Measurements from ENCODE around the gene PCDHGB2. TPM values are rescaled to one million over a fixed set of nuclear protein-coding genes. Genes with fewer than 3 reads are reported as not detected.

PCDHGB2 gene
- total and polyA plus RNA-seq, 2 of the 4 experiments (the other 2 are of a cell fraction): 2.6 to 3.0 TPM

DNA sequence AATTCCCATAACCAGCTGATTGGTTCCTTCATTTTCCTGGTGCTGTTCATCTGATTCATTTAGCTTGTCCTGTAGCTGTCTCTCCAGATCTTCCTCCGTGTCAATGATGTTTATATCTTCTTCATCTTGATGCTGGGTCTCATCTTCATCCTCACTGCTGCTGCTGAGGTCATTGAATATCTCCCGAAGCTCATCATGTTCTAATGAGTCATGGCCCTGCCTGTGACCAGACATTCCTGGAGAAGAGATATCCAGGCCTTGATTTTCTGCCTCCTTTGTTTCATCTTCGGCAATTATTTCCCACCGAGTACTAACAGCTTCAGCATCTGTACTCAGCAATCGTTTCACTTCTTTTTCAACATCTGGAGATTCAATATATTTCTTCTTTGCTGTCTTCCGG, 40.6 kb upstream of the PCDHGB2 start:
- Histone ChIP-seq H3K79me1 (ENCODE audit: low read depth in 1 of 2, low read length in 2 of 2) (peaks cover 15 to 17% of the 10 kb centered on the region in 2 experiments), H3K56ac (ENCODE audit: extremely low read depth, insufficient read depth, low read length) (no peak overlapping the region), H3K18ac (ENCODE audit: low read depth, low read length) (no peak overlapping the region), H3K9ac (ENCODE audit: low read depth, low read length) (no peak overlapping the region), H3K4me3 (ENCODE audit: insufficient read depth, low read depth, low read length) (no peak overlapping the region), H4K8ac (ENCODE audit: low read depth in 2 of 2, low read length in 2 of 2) (no peak overlapping the region), H3K4ac (ENCODE audit: low read depth, low read length) (no peak overlapping the region), H3K27ac (ENCODE audit: insufficient read depth, low read length) (no peak overlapping the region), H3K9me3 (ENCODE audit: control insufficient read depth, insufficient read depth, low read length) (peaks cover 50% of the 10 kb centered on the region), H2AK5ac (ENCODE audit: low read depth, low read length) (no peak overlapping the region), H2BK120ac (ENCODE audit: low read depth, low read length) (no peak overlapping the region), H4K20me1 (ENCODE audit: insufficient read depth, low read length) (peaks cover 7% of the 10 kb centered on the region; the same call in 1 of the 2 replicates), H3K9me1 (ENCODE audit: insufficient read depth, low read length) (no peaks in the 10 kb centered on the region), H3K36me3 (ENCODE audit: control insufficient read depth, insufficient read depth, low read length) (peaks cover 12% of the 10 kb centered on the region), H2BK20ac (ENCODE audit: low read depth, low read length) (no peak overlapping the region), H2AFZ (replicated peaks; ENCODE audit: low read length, poor library complexity) (no peak overlapping the region), H2AK9ac (replicated peaks; ENCODE audit: low read depth, low read length, poor library complexity) (no peak overlapping the region), H3K4me1 (ENCODE audit: control insufficient read depth, insufficient read depth, low read length) (no peaks in the 10 kb centered on the region), H4K5ac (ENCODE audit: low read depth, low read length) (no peak overlapping the region), H2BK15ac (ENCODE audit: low read depth, low read length) (no peak overlapping the region), H3K14ac (replicated peaks; ENCODE audit: low read depth, low read length) (no peak overlapping the region), H4K91ac (ENCODE audit: insufficient read depth, low read depth, low read length) (no peak overlapping the region), H3K27me3 (ENCODE audit: control insufficient read depth, insufficient read depth, low read length) (no peaks in the 10 kb centered on the region), H2BK5ac (ENCODE audit: low read depth, low read length, poor library complexity, severe bottlenecking) (no peak overlapping the region), H3K4me2 (ENCODE audit: low read depth, low read length) (no peak overlapping the region), H3K23ac (ENCODE audit: low read depth, low read length) (no peak overlapping the region)
- ATAC-seq (ENCODE audit: low read depth): no peak
- CTCF ChIA-PET: interaction anchor here (1.2 to 1.7 kb wide), 3 partner anchors 94 to 311 kb away, joined by 4 to 5 read pairs (median 4); partner anchors contain the start of genes PCDHGA10 and PCDHGA11
- intact Hi-C loops (cut with micrococcal nuclease) (no loop called here), dilution Hi-C loops (cut with HindIII; ENCODE audit: low sequenced_read_pairs, unreplicated experiment) (no loop called here), in situ Hi-C loops (cut with MboI; ENCODE audit: low sequenced_read_pairs) (no loop called here)
- 100% methylated on average over 3 of the region's 6 CpGs; no CpG with 5 or more reads in 1 of the 2 experiments for WGBS, 2 experiments (ENCODE audit: extremely low coverage in 2 of 2, insufficient read length in 1 of 2)
- POLR2A ChIA-PET (ENCODE audit: unreplicated experiment): no interaction called here
- TF ChIP-seq RAD21 (IDR thresholded peaks at IDR 0.05; ENCODE audit: low read length) (no peak), USF2 (IDR thresholded peaks at IDR 0.05; ENCODE audit: low read depth, low read length) (no peak), FOS (IDR thresholded peaks at IDR 0.05; ENCODE audit: low read depth, low read length) (no peak), MAZ (IDR thresholded peaks at IDR 0.05; ENCODE audit: borderline replicate concordance, low read depth, low read length) (no peak), NFE2L2 (IDR thresholded peaks at IDR 0.05; ENCODE audit: low read depth, low read length) (no peak; the same call in 1 of the 2 replicates), POLR2A (IDR thresholded peaks at IDR 0.05; ENCODE audit: low read depth, low read length) (no peak), MAFK (IDR thresholded peaks at IDR 0.05; ENCODE audit: low read depth, low read length) (no peak), CHD1 (IDR thresholded peaks at IDR 0.05; ENCODE audit: low read depth, low read length) (no peak), CEBPB (IDR thresholded peaks at IDR 0.05; ENCODE audit: low read depth, low read length) (no peak), RCOR1 (IDR thresholded peaks at IDR 0.05; ENCODE audit: insufficient replicate concordance, low read length) (no peak), BHLHE40 (IDR thresholded peaks at IDR 0.05; ENCODE audit: low read depth, low read length) (no peak), SMC3 (IDR thresholded peaks at IDR 0.05; ENCODE audit: low read depth, low read length) (no peak), MXI1 (IDR thresholded peaks at IDR 0.05; ENCODE audit: borderline replicate concordance, low read depth, low read length) (no peak), ELK1 (IDR thresholded peaks at IDR 0.05; ENCODE audit: borderline replicate concordance, low read depth, low read length) (no peak), RFX5 (IDR thresholded peaks at IDR 0.05; ENCODE audit: low read depth, low read length) (no peak)
- BruUV-seq (replicated peaks): no TSS peak
- no peak for DNase-seq

Data from IMR-90 (cell line).